H1 (cell line): ENCODE data around the gene ROBO2. TPM values are rescaled to one million over a fixed set of nuclear protein-coding genes. Genes with fewer than 3 reads are reported as not detected.

ENCODE experiments used
- EGR1 ChIP-seq: IDR thresholded peaks from 2 replicates; pipeline ENCODE4 v1.6.1; 2011; ENCODE audit warnings: low read depth, low read length, borderline replicate concordance
- RXRA ChIP-seq: IDR thresholded peaks from 2 replicates; pipeline ENCODE4 v1.6.1; 2011; ENCODE audit warnings: low read depth, mild to moderate bottlenecking, low read length, moderate library complexity; ENCODE audit not compliant: insufficient read depth
- SP2 ChIP-seq: IDR thresholded peaks from 2 replicates; pipeline ENCODE4 v1.6.1; 2012; ENCODE audit warnings: mild to moderate bottlenecking, low read length, inconsistent platforms
- TEAD4 ChIP-seq: IDR thresholded peaks from 2 replicates; pipeline ENCODE4 v1.6.1; 2012; ENCODE audit warnings: low read depth, low read length, inconsistent platforms, mixed read lengths
- polyA plus RNA-seq, 7 experiments: library from polyadenylated mRNA; depleted of rRNA in 3 of 7; stranded (reverse) in 5 of 7; unstranded in 2 of 7; fragments of >200 nt in 5 of 7; fragments of 200-250 nt in 2 of 7; gene quantifications; 1 replicate in 5 of 7; 2 replicates in 1 of 7; 4 replicates in 1 of 7; pipeline versions ENCODE4 v1.2.1 to v1.2.3, GENCODE V29; 2011 to 2013; ENCODE audit warnings: missing spikeins in 2 of 7, mixed read lengths in 2 of 7
- total RNA-seq: library from RNA; stranded (reverse); fragmentation: NEBNext Ultra II Directional; extraction: Animal tissue kit (Norgen Biotek cat#: 25700); gene quantifications from 2 replicates; pipeline ENCODE4 v1.2.1, GENCODE V29; 2021
- TF ChIP-seq, protein P1 (sequence below): fragments of 300-600 bp; sonication (generic); IDR thresholded peaks from 2 replicates; pipeline ENCODE4 v1.7.1; 2012; ENCODE audit warnings: low read length, moderate library complexity, mild to moderate bottlenecking, inconsistent platforms; ENCODE audit not compliant: insufficient replicate concordance

Gene ROBO2
- total and polyA plus RNA-seq, 2 of the 8 experiments (the other 6 are each of a cell fraction or from before 2014, with no cell fraction given) = 1.5 to 2.9 TPM

GRCh38 chr3:77526573-77527113 is 486.7 kb downstream of the ROBO2 start (continued):
- TF ChIP-seq, protein P1, sequence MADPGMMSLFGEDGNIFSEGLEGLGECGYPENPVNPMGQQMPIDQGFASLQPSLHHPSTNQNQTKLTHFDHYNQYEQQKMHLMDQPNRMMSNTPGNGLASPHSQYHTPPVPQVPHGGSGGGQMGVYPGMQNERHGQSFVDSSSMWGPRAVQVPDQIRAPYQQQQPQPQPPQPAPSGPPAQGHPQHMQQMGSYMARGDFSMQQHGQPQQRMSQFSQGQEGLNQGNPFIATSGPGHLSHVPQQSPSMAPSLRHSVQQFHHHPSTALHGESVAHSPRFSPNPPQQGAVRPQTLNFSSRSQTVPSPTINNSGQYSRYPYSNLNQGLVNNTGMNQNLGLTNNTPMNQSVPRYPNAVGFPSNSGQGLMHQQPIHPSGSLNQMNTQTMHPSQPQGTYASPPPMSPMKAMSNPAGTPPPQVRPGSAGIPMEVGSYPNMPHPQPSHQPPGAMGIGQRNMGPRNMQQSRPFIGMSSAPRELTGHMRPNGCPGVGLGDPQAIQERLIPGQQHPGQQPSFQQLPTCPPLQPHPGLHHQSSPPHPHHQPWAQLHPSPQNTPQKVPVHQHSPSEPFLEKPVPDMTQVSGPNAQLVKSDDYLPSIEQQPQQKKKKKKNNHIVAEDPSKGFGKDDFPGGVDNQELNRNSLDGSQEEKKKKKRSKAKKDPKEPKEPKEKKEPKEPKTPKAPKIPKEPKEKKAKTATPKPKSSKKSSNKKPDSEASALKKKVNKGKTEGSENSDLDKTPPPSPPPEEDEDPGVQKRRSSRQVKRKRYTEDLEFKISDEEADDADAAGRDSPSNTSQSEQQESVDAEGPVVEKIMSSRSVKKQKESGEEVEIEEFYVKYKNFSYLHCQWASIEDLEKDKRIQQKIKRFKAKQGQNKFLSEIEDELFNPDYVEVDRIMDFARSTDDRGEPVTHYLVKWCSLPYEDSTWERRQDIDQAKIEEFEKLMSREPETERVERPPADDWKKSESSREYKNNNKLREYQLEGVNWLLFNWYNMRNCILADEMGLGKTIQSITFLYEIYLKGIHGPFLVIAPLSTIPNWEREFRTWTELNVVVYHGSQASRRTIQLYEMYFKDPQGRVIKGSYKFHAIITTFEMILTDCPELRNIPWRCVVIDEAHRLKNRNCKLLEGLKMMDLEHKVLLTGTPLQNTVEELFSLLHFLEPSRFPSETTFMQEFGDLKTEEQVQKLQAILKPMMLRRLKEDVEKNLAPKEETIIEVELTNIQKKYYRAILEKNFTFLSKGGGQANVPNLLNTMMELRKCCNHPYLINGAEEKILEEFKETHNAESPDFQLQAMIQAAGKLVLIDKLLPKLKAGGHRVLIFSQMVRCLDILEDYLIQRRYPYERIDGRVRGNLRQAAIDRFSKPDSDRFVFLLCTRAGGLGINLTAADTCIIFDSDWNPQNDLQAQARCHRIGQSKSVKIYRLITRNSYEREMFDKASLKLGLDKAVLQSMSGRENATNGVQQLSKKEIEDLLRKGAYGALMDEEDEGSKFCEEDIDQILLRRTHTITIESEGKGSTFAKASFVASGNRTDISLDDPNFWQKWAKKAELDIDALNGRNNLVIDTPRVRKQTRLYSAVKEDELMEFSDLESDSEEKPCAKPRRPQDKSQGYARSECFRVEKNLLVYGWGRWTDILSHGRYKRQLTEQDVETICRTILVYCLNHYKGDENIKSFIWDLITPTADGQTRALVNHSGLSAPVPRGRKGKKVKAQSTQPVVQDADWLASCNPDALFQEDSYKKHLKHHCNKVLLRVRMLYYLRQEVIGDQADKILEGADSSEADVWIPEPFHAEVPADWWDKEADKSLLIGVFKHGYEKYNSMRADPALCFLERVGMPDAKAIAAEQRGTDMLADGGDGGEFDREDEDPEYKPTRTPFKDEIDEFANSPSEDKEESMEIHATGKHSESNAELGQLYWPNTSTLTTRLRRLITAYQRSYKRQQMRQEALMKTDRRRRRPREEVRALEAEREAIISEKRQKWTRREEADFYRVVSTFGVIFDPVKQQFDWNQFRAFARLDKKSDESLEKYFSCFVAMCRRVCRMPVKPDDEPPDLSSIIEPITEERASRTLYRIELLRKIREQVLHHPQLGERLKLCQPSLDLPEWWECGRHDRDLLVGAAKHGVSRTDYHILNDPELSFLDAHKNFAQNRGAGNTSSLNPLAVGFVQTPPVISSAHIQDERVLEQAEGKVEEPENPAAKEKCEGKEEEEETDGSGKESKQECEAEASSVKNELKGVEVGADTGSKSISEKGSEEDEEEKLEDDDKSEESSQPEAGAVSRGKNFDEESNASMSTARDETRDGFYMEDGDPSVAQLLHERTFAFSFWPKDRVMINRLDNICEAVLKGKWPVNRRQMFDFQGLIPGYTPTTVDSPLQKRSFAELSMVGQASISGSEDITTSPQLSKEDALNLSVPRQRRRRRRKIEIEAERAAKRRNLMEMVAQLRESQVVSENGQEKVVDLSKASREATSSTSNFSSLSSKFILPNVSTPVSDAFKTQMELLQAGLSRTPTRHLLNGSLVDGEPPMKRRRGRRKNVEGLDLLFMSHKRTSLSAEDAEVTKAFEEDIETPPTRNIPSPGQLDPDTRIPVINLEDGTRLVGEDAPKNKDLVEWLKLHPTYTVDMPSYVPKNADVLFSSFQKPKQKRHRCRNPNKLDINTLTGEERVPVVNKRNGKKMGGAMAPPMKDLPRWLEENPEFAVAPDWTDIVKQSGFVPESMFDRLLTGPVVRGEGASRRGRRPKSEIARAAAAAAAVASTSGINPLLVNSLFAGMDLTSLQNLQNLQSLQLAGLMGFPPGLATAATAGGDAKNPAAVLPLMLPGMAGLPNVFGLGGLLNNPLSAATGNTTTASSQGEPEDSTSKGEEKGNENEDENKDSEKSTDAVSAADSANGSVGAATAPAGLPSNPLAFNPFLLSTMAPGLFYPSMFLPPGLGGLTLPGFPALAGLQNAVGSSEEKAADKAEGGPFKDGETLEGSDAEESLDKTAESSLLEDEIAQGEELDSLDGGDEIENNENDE = no peak
- no peak for TF ChIP-seq EGR1
- TF ChIP-seq RXRA = no peak
- TF ChIP-seq TEAD4 = no peak
- no peak for TF ChIP-seq SP2
